ENCODE measurements around the gene ST6GALNAC3. TPM values are rescaled to one million over a fixed set of nuclear protein-coding genes. Genes with fewer than 3 reads are reported as not detected.
"Not testable (repeated sequence)": the region's sequence is repeated elsewhere in the genome, so short reads cannot be mapped to it uniquely, and the experiment has no call there.

ST6GALNAC3 gene
- polyA plus RNA-seq, 1 donor, result 5.0 TPM

- DNase-seq (ENCODE audit: low read depth), result no peak
These were observed 265.5 kb downstream of the ST6GALNAC3 start for GRCh38 chr1:76340056-76340455.

- DNase-seq (ENCODE audit: low read depth), result not testable (repeated sequence)
These were observed 267.3 kb downstream of the ST6GALNAC3 start for GRCh38 chr1:76341816-76342215.

- no peak for DNase-seq (ENCODE audit: low read depth)
These were observed 268.8 kb downstream of the ST6GALNAC3 start for GRCh38 chr1:76343356-76343755.

- no peak for DNase-seq (ENCODE audit: low read depth)
These were observed 277.1 kb downstream of the ST6GALNAC3 start for GRCh38 chr1:76351655-76352054.

- DNase-seq (ENCODE audit: low read depth), result no peak
These were observed 278.3 kb downstream of the ST6GALNAC3 start for GRCh38 chr1:76352741-76353435.

- no peak for DNase-seq (ENCODE audit: low read depth)
These were observed 279.7 kb downstream of the ST6GALNAC3 start for GRCh38 chr1:76354236-76354635.

- no peak for DNase-seq (ENCODE audit: low read depth)
These were observed 292.2 kb downstream of the ST6GALNAC3 start for GRCh38 chr1:76366726-76367125.

- no peak for DNase-seq (ENCODE audit: low read depth)
These were observed 297.4 kb downstream of the ST6GALNAC3 start for GRCh38 chr1:76371941-76372340.

GRCh38 chr1:76374086-76374485, 299.5 kb downstream of the ST6GALNAC3 start:
- DNase-seq (ENCODE audit: low read depth), result no peak

GRCh38 chr1:76377247-76377646, 302.7 kb downstream of the ST6GALNAC3 start:
- no peak for DNase-seq (ENCODE audit: low read depth)

- DNase-seq (ENCODE audit: low read depth), result no peak
These were observed 305.0 kb downstream of the ST6GALNAC3 start for GRCh38 chr1:76379506-76379905.

- peak; percentile 57 for DNase-seq (ENCODE audit: low read depth)
These were observed 307.0 kb downstream of the ST6GALNAC3 start for GRCh38 chr1:76381450-76382097.

GRCh38 chr1:76388261-76388660, 313.7 kb downstream of the ST6GALNAC3 start:
- DNase-seq (ENCODE audit: low read depth), result no peak

GRCh38 chr1:76390456-76390855, 315.9 kb downstream of the ST6GALNAC3 start:
- no peak for DNase-seq (ENCODE audit: low read depth)

GRCh38 chr1:76395059-76395458, 320.5 kb downstream of the ST6GALNAC3 start:
- no peak for DNase-seq (ENCODE audit: low read depth)

GRCh38 chr1:76402128-76402527, 327.6 kb downstream of the ST6GALNAC3 start:
- DNase-seq (ENCODE audit: low read depth), result no peak

GRCh38 chr1:76408303-76408702, 333.8 kb downstream of the ST6GALNAC3 start:
- no peak for DNase-seq (ENCODE audit: low read depth)

- DNase-seq (ENCODE audit: low read depth), result no peak
These were observed 336.0 kb downstream of the ST6GALNAC3 start for GRCh38 chr1:76410499-76410898.

GRCh38 chr1:76418531-76418930, 344.0 kb downstream of the ST6GALNAC3 start:
- DNase-seq (ENCODE audit: low read depth), result peak; percentile 34

GRCh38 chr1:76419603-76420002, 345.1 kb downstream of the ST6GALNAC3 start:
- DNase-seq (ENCODE audit: low read depth), result no peak

- DNase-seq (ENCODE audit: low read depth), result peak; percentile 26
These were observed 350.9 kb downstream of the ST6GALNAC3 start for GRCh38 chr1:76425201-76426145.

- no peak for DNase-seq (ENCODE audit: low read depth)
These were observed 352.1 kb downstream of the ST6GALNAC3 start for GRCh38 chr1:76426606-76427005.
